ENCODE data around the gene ZNF428. TPM values are rescaled to one million over a fixed set of nuclear protein-coding genes. Genes with fewer than 3 reads are reported as not detected.

Gene ZNF428
- total and polyA plus RNA-seq, 2 of the 8 experiments (the other 6 are each of a cell fraction or from before 2014, with no cell fraction given): 7.8 to 16.7 TPM

- Histone ChIP-seq H3K36me3 (ENCODE audit: control insufficient read depth in 2 of 4, insufficient read depth in 4 of 4, low read length in 3 of 4) (peaks cover 0 to 3% (median 0%) of the 10 kb centered on the region in 4 experiments; a peak in 4 of 8 replicates), H3K27me3 (replicated peaks in 1 of 4; ENCODE audit: control insufficient read depth in 3 of 4, extremely low read depth in 1 of 4, insufficient read depth in 3 of 4, low read length in 3 of 4) (no peaks in the 10 kb centered on the region), H4K8ac (ENCODE audit: extremely low read depth, insufficient read depth, low read length) (no peak overlapping the region), H4K5ac (ENCODE audit: insufficient read length, low read depth, low read length) (no peak overlapping the region), H2AK5ac (ENCODE audit: low read depth, low read length) (no peak overlapping the region), H4K20me1 (replicated peaks in 1 of 2; ENCODE audit: control insufficient read depth in 1 of 2, insufficient read depth in 2 of 2, low read length in 2 of 2) (peaks cover 0 to 7% of the 10 kb centered on the region in 2 experiments), H4K91ac (replicated peaks; ENCODE audit: insufficient read length, low read length) (no peak overlapping the region), H3K4ac (replicated peaks; ENCODE audit: insufficient read length, low read depth, low read length) (no peak overlapping the region), H3K23me2 (ENCODE audit: low read depth, low read length) (no peaks in the 10 kb centered on the region; the same call in 1 of the 2 replicates), H2BK12ac (ENCODE audit: low read depth, low read length) (no peak overlapping the region), H3K79me2 (ENCODE audit: control insufficient read depth in 1 of 2, insufficient read depth in 2 of 2, low read length in 2 of 2) (no peaks in the 10 kb centered on the region), H3K23ac (ENCODE audit: insufficient read length) (no peak overlapping the region), H3K4me3 (ENCODE audit: extremely low read depth in 1 of 4, insufficient read depth in 2 of 4, low read depth in 3 of 4, low read length in 4 of 4) (no peak overlapping the region), H2BK120ac (replicated peaks; ENCODE audit: low read depth, low read length) (no peak overlapping the region), H2BK5ac (ENCODE audit: low read depth, low read length) (no peak overlapping the region), H3K79me1 (ENCODE audit: low read depth, low read length) (no peaks in the 10 kb centered on the region), H3K56ac (replicated peaks; ENCODE audit: insufficient read length, low read depth, low read length) (no peak overlapping the region), H3K4me1 (replicated peaks in 1 of 4; ENCODE audit: control insufficient read depth in 3 of 4, insufficient read depth in 4 of 4, low read length in 3 of 4) (no peaks in the 10 kb centered on the region), H3K14ac (ENCODE audit: insufficient read length) (no peak overlapping the region), H3K18ac (ENCODE audit: extremely low read depth, low read length) (no peak overlapping the region), H3K4me2 (ENCODE audit: insufficient read depth in 1 of 2, low read depth in 2 of 2, low read length in 2 of 2) (no peak overlapping the region), H3K9me3 (ENCODE audit: insufficient read depth in 2 of 2, low read depth in 1 of 2, low read length in 1 of 2) (no peaks in the 10 kb centered on the region), H2BK20ac (ENCODE audit: low read length) (no peak overlapping the region), H3K27ac (ENCODE audit: low read depth, low read length) (no peak overlapping the region), H3K9ac (replicated peaks in 1 of 4; ENCODE audit: extremely low read depth in 1 of 4, low read depth in 3 of 4, low read length in 3 of 4) (no peak overlapping the region), H2BK15ac (ENCODE audit: low read length) (no peak overlapping the region), H2AFZ (ENCODE audit: low read length) (no peak overlapping the region)
- 88% methylated on average over 7 of the region's 7 CpGs; no CpG with 5 or more reads in 1 of the 2 experiments for WGBS, 2 experiments (ENCODE audit: extremely low coverage in 1 of 2, insufficient coverage in 1 of 2, insufficient read length in 1 of 2, insufficient replicate concordance in 2 of 2, low coverage in 1 of 2, low lambda C conversion rate in 2 of 2, missing lambda C conversion rate in 1 of 2)
- ChIA-PET POLR2A (ENCODE audit: partially characterized antibody) (interaction anchor here (1.3 to 3.4 kb wide), 3 partner anchors 9 to 17 kb away, joined by 5 to 17 read pairs (median 5); partner anchors contain the start of genes IRGQ and ZNF576), CTCF (ENCODE audit: partially characterized antibody) (interaction anchor here (0.6 to 2.1 kb wide), 8 partner anchors 9 to 70 kb away, joined by 3 to 9 read pairs (median 4); partner anchors contain the start of genes IRGQ and ZNF576)
- no peak for DNase-seq (ENCODE audit: low read depth in 1 of 2, low spot score in 2 of 2)
- FAIRE-seq: no peak
- TF ChIP-seq CBX8 (IDR thresholded peaks at IDR 0.05; ENCODE audit: borderline replicate concordance, low read depth, low read length) (no peak), RNF2 (IDR thresholded peaks at IDR 0.05; ENCODE audit: borderline replicate concordance, low read depth, low read length, missing control alignments, poor library complexity, severe bottlenecking) (no peak), SRF (IDR thresholded peaks at IDR 0.05; ENCODE audit: low read depth, low read length) (no peak), ATF2 (IDR thresholded peaks at IDR 0.05; ENCODE audit: low read length) (no peak), MAFK (IDR thresholded peaks at IDR 0.05; ENCODE audit: low read depth, low read length) (no peak), RBBP5 (IDR thresholded peaks at IDR 0.05; ENCODE audit: borderline replicate concordance, low read depth, low read length) (no peak), GTF2F1 (IDR thresholded peaks at IDR 0.05; ENCODE audit: borderline replicate concordance, low read depth, low read length) (no peak), MAX (IDR thresholded peaks at IDR 0.05) (no peak), BACH1 (IDR thresholded peaks at IDR 0.05; ENCODE audit: low read length) (no peak), EZH2 (IDR thresholded peaks at IDR 0.05; ENCODE audit: low read depth, low read length, severe bottlenecking) (no peak)
These were observed 13.4 kb downstream of the ZNF428 start for GRCh38 chr19:43605875-43606568.
